ENCODE results near the gene ASB8.

The ASB8 gene

DNA sequence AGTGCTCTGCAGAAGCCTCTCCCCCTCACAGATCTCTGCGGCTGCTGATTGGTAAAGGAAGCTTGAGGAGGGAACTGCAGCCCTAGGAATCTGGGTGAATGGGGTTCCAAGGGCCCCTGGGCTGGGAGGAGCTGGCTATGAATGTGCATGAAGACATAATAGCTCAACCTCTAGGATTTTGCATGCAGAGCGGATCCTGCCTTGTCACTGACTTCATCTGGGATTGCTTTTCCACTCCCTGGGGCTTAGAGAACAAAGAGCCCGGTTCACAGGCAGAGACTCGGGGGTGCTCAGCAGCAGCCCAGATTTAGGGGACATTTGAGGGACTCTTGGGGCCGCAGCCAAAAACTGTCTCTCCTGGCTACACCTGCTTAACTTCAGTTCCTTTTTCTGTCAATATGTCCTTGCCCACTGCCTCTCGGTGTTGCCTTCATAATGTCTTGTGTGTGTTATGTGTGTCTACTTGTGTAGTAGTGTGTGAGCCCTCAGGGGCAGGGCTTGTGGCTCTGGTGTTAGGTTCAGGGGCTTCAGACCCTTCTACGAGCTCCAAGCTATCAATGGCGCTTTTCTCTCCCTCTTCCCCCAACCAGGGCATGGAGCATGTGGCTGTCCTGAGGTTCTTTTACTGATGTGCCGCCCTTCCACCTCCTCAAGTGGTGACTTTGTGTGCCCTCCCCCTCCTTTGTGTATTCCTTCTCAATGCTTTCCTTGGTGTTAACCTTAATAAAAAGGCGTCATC lies 28.0 kb upstream of the ASB8 start:
- TF ChIP-seq BACH2 (CRISPR knock-in tag; IDR thresholded peaks at IDR 0.05; ENCODE audit: borderline replicate concordance) (no peak), ISL1 (CRISPR knock-in tag; IDR thresholded peaks at IDR 0.05) (no peak), RARB (CRISPR knock-in tag; IDR thresholded peaks at IDR 0.05) (no peak), ZC3H10 (CRISPR knock-in tag; IDR thresholded peaks at IDR 0.05) (no peak), ARNTL (CRISPR knock-in tag; IDR thresholded peaks at IDR 0.05; ENCODE audit: borderline replicate concordance, low read depth) (no peak), SNAI2 (CRISPR knock-in tag; IDR thresholded peaks at IDR 0.05) (no peak), ESRRG (CRISPR knock-in tag; IDR thresholded peaks at IDR 0.05) (no peak), ZNF8 (CRISPR knock-in tag; IDR thresholded peaks at IDR 0.05) (no peak), ZFP30 (CRISPR knock-in tag; IDR thresholded peaks at IDR 0.05) (no peak)
- TF ChIP-seq, protein P1, sequence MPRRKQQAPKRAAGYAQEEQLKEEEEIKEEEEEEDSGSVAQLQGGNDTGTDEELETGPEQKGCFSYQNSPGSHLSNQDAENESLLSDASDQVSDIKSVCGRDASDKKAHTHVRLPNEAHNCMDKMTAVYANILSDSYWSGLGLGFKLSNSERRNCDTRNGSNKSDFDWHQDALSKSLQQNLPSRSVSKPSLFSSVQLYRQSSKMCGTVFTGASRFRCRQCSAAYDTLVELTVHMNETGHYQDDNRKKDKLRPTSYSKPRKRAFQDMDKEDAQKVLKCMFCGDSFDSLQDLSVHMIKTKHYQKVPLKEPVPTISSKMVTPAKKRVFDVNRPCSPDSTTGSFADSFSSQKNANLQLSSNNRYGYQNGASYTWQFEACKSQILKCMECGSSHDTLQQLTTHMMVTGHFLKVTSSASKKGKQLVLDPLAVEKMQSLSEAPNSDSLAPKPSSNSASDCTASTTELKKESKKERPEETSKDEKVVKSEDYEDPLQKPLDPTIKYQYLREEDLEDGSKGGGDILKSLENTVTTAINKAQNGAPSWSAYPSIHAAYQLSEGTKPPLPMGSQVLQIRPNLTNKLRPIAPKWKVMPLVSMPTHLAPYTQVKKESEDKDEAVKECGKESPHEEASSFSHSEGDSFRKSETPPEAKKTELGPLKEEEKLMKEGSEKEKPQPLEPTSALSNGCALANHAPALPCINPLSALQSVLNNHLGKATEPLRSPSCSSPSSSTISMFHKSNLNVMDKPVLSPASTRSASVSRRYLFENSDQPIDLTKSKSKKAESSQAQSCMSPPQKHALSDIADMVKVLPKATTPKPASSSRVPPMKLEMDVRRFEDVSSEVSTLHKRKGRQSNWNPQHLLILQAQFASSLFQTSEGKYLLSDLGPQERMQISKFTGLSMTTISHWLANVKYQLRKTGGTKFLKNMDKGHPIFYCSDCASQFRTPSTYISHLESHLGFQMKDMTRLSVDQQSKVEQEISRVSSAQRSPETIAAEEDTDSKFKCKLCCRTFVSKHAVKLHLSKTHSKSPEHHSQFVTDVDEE (CRISPR knock-in tag; IDR thresholded peaks at IDR 0.05): no peak
- ATAC-seq: no peak

DNA sequence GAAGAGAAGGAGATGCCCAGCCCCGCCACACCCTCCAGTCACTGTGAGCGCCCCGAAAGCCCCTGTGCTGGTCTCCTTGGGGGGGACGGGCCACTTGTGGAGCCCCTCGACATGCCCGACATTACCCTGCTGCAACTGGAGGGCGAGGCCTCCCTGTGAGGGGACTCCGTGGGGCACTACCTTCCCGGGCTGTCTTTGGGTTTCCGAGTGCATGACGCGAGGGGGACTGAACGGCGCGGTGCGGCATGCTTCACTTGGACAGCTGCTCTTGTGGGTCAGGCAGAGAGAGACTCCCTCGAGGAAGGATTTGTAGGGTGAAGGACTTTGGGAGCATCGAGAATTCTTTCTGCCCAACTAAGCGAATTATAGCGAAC lies 27.2 kb upstream of the ASB8 start:
- ATAC-seq: no peak
- TF ChIP-seq, protein P2, sequence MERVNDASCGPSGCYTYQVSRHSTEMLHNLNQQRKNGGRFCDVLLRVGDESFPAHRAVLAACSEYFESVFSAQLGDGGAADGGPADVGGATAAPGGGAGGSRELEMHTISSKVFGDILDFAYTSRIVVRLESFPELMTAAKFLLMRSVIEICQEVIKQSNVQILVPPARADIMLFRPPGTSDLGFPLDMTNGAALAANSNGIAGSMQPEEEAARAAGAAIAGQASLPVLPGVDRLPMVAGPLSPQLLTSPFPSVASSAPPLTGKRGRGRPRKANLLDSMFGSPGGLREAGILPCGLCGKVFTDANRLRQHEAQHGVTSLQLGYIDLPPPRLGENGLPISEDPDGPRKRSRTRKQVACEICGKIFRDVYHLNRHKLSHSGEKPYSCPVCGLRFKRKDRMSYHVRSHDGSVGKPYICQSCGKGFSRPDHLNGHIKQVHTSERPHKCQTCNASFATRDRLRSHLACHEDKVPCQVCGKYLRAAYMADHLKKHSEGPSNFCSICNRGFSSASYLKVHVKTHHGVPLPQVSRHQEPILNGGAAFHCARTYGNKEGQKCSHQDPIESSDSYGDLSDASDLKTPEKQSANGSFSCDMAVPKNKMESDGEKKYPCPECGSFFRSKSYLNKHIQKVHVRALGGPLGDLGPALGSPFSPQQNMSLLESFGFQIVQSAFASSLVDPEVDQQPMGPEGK (CRISPR knock-in tag; IDR thresholded peaks at IDR 0.05; ENCODE audit: borderline replicate concordance): no peak
- TF ChIP-seq OSR1 (CRISPR knock-in tag; IDR thresholded peaks at IDR 0.05) (no peak), PPARA (CRISPR knock-in tag; IDR thresholded peaks at IDR 0.05; ENCODE audit: borderline replicate concordance) (no peak), ZNF70 (CRISPR knock-in tag; IDR thresholded peaks at IDR 0.05) (no peak)
- TF ChIP-seq, protein P3, sequence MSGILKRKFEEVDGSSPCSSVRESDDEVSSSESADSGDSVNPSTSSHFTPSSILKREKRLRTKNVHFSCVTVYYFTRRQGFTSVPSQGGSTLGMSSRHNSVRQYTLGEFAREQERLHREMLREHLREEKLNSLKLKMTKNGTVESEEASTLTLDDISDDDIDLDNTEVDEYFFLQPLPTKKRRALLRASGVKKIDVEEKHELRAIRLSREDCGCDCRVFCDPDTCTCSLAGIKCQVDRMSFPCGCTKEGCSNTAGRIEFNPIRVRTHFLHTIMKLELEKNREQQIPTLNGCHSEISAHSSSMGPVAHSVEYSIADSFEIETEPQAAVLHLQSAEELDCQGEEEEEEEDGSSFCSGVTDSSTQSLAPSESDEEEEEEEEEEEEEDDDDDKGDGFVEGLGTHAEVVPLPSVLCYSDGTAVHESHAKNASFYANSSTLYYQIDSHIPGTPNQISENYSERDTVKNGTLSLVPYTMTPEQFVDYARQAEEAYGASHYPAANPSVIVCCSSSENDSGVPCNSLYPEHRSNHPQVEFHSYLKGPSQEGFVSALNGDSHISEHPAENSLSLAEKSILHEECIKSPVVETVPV (CRISPR knock-in tag; IDR thresholded peaks at IDR 0.05): no peak

DNA sequence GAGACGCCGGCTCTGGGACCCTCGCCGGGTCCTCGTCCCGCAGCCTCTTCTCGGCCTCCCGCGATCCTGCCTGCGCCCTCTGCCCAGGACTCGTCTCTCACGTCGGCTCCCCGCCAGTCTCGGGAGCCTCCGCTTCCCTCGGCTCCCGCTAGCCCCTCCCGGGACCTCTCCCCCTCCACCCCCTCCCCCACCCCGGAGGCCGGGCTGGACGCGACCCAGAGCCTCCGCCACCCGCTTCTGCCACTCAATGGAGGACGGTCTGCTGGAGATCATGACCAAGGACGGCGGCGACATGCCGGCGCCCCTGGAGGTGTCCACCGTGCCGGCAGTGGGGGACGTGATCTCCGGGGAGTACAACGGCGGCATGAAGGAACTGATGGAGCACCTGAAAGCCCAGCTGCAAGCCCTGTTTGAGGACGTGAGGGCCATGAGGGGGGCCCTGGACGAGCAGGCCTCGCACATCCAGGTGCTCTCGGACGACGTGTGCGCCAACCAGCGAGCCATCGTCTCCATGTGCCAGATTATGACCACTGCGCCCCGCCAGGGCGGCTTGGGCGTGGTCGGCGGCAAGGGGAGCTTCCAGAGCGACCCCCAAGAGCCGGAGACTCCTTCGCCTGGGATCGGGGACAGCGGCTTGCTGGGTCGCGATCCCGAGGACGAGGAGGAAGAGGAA lies 26.7 kb upstream of the ASB8 start:
- TF ChIP-seq, protein P1 (CRISPR knock-in tag; IDR thresholded peaks at IDR 0.05): no peak
- TF ChIP-seq CSDC2 (CRISPR knock-in tag; IDR thresholded peaks at IDR 0.05) (no peak), ISL1 (CRISPR knock-in tag; IDR thresholded peaks at IDR 0.05) (no peak), GLIS3 (CRISPR knock-in tag; IDR thresholded peaks at IDR 0.05) (no peak), ZNF8 (CRISPR knock-in tag; IDR thresholded peaks at IDR 0.05) (no peak), ZFP3 (CRISPR knock-in tag; IDR thresholded peaks at IDR 0.05) (no peak), TOX (CRISPR knock-in tag; IDR thresholded peaks at IDR 0.05; ENCODE audit: borderline replicate concordance) (no peak), ZFP30 (CRISPR knock-in tag; IDR thresholded peaks at IDR 0.05) (no peak), PPARA (CRISPR knock-in tag; IDR thresholded peaks at IDR 0.05; ENCODE audit: borderline replicate concordance) (no peak), RARB (CRISPR knock-in tag; IDR thresholded peaks at IDR 0.05) (no peak), OSR1 (CRISPR knock-in tag; IDR thresholded peaks at IDR 0.05) (no peak)
- TF ChIP-seq, protein P4, sequence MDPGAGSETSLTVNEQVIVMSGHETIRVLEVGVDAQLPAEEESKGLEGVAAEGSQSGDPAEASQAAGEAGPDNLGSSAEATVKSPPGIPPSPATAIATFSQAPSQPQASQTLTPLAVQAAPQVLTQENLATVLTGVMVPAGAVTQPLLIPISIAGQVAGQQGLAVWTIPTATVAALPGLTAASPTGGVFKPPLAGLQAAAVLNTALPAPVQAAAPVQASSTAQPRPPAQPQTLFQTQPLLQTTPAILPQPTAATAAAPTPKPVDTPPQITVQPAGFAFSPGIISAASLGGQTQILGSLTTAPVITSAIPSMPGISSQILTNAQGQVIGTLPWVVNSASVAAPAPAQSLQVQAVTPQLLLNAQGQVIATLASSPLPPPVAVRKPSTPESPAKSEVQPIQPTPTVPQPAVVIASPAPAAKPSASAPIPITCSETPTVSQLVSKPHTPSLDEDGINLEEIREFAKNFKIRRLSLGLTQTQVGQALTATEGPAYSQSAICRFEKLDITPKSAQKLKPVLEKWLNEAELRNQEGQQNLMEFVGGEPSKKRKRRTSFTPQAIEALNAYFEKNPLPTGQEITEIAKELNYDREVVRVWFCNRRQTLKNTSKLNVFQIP (CRISPR knock-in tag; IDR thresholded peaks at IDR 0.05; ENCODE audit: borderline replicate concordance, low read depth): no peak
- TF ChIP-seq, protein P5, sequence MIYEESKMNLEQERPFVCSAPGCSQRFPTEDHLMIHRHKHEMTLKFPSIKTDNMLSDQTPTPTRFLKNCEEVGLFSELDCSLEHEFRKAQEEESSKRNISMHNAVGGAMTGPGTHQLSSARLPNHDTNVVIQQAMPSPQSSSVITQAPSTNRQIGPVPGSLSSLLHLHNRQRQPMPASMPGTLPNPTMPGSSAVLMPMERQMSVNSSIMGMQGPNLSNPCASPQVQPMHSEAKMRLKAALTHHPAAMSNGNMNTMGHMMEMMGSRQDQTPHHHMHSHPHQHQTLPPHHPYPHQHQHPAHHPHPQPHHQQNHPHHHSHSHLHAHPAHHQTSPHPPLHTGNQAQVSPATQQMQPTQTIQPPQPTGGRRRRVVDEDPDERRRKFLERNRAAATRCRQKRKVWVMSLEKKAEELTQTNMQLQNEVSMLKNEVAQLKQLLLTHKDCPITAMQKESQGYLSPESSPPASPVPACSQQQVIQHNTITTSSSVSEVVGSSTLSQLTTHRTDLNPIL (CRISPR knock-in tag; IDR thresholded peaks at IDR 0.05; ENCODE audit: low read depth): no peak
- ATAC-seq: peak; percentile 9
